ENCODE measurements around the gene NRG3. TPM values are rescaled to one million over a fixed set of nuclear protein-coding genes. Genes with fewer than 3 reads are reported as not detected.

The NRG3 gene
- total RNA-seq, 6 donors from 2014 or later = 0.44 to 2.7 (median 1.5) TPM; not detected in 1

- Histone ChIP-seq H3K4me3 (no peak overlapping the region), H3K4me1 (no peaks in the 10 kb centered on the region), H3K9me3 (no peaks in the 10 kb centered on the region), H3K27me3 (no peaks in the 10 kb centered on the region), H3K36me3 (no peaks in the 10 kb centered on the region), H3K27ac (no peak overlapping the region)
- ATAC-seq (ENCODE audit: low FRiP score in 2 of 2) (no peak), DNase-seq (no peak)
- no peak for TF ChIP-seq POLR2A (IDR thresholded peaks at IDR 0.05)
- no peak for TF ChIP-seq POLR2AphosphoS5 (IDR thresholded peaks at IDR 0.05)
- TF ChIP-seq CTCF (IDR thresholded peaks at IDR 0.05) = no peak
- TF ChIP-seq EP300 (IDR thresholded peaks at IDR 0.05) = no peak
- 74 to 82% methylated on average over 2 of the region's 2 CpGs for WGBS, 2 donors
These were observed 617.7 kb downstream of the NRG3 start for GRCh38 chr10:82492647-82493046.

DNA sequence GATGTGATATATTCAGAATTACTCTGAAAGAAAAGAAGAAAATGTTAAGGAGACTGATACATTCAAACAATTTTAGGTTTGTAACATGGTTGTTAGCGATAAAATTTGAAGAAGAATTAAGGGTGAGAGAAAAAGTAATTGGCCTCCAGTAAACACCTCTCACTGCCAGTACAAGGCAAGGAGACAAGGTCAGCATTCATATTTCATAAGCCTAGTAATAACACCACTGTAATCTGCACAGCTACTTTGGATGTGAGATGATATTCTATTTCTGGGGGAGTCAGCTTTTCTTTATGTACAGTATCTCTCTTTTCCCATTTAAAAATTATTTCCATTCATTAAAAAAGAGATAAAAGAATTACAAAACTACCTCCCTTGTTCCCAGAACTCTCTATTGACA is 621.1 kb downstream of the NRG3 start:
- DNase-seq (no peak), ATAC-seq (ENCODE audit: low FRiP score in 2 of 2) (no peak)
- WGBS, 2 donors = 88 to 96% methylated on average over 1 of the region's 1 CpG

DNA sequence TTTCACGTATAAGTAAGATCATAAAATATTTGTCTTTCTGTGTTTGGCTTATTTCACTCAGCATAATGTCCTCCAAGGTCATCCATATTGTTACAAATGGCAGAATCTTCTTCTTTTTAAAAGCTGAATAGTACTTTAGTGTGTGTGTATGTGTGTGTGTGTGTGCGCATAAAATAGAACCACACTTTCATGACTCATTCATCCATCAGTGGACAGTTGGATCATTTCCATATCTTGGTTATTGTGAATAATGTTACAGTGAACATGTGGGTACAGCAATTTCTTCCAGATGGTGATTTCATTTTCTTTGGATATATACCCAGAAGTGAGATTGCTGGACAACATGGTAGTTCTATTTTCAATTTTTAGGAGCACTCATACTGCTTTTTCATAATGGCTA is 622.4 kb downstream of the NRG3 start:
- WGBS, 2 donors = 84 to 91% methylated on average over 2 of the region's 2 CpGs
- Histone ChIP-seq H3K4me1 (no peaks in the 10 kb centered on the region), H3K27ac (no peak overlapping the region), H3K4me3 (no peak overlapping the region), H3K36me3 (no peaks in the 10 kb centered on the region), H3K9me3 (no peaks in the 10 kb centered on the region), H3K27me3 (no peaks in the 10 kb centered on the region)
- ATAC-seq (ENCODE audit: low FRiP score in 2 of 2) = no peak
- no peak for TF ChIP-seq EP300 (IDR thresholded peaks at IDR 0.05)
- no peak for TF ChIP-seq CTCF (IDR thresholded peaks at IDR 0.05)
- no peak for TF ChIP-seq POLR2A (IDR thresholded peaks at IDR 0.05)
- no peak for TF ChIP-seq POLR2AphosphoS5 (IDR thresholded peaks at IDR 0.05)
- no peak for DNase-seq

More for the DNA sequence above, 621.1 kb downstream of the NRG3 start:
- no peak overlapping the region for H3K27ac ChIP-seq
- no peaks in the 10 kb centered on the region for H3K9me3 ChIP-seq
- TF ChIP-seq CTCF (IDR thresholded peaks at IDR 0.05) (no peak), EP300 (IDR thresholded peaks at IDR 0.05) (no peak), POLR2A (IDR thresholded peaks at IDR 0.05) (no peak)
- H3K4me1 ChIP-seq = no peaks in the 10 kb centered on the region
- H3K27me3 ChIP-seq = no peaks in the 10 kb centered on the region
- H3K36me3 ChIP-seq = no peaks in the 10 kb centered on the region
- no peak overlapping the region for H3K4me3 ChIP-seq

- H3K27ac ChIP-seq = no peak overlapping the region
- H3K4me3 ChIP-seq = no peak overlapping the region
- no peaks in the 10 kb centered on the region for H3K4me1 ChIP-seq
- H3K36me3 ChIP-seq = no peaks in the 10 kb centered on the region
- H3K27me3 ChIP-seq = no peaks in the 10 kb centered on the region
- no peak for ATAC-seq (ENCODE audit: low FRiP score in 2 of 2)
- H3K9me3 ChIP-seq = no peaks in the 10 kb centered on the region
- no peak for DNase-seq
- TF ChIP-seq EP300 (IDR thresholded peaks at IDR 0.05) = no peak
- TF ChIP-seq POLR2AphosphoS5 (IDR thresholded peaks at IDR 0.05) = no peak
- TF ChIP-seq POLR2A (IDR thresholded peaks at IDR 0.05) = no peak
- TF ChIP-seq CTCF (IDR thresholded peaks at IDR 0.05) = no peak
These were observed 624.0 kb downstream of the NRG3 start for GRCh38 chr10:82498976-82499375.

DNA sequence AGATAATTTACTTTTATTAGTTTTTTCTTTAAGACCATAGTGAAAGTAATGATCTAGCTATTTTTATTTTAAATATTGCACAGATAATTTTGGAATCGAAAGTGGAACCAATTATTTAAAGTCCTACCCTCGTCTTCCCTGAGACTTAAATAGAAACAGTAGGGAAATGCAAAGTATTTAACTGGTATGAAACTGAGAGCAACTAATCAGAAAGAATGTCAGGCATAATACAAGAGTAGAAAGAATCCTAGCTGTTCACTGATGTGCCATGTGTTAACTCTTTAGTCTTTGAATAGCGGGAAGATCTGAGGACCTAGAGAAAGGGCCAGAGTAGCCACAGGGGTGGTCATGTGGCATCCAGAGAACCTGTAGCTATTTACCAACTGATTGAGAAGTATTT is 630.0 kb downstream of the NRG3 start:
- no peaks in the 10 kb centered on the region for H3K27me3 ChIP-seq
- ATAC-seq (ENCODE audit: low FRiP score in 2 of 2) (no peak), DNase-seq (no peak)
- H3K27ac ChIP-seq = no peak overlapping the region
- H3K36me3 ChIP-seq = no peaks in the 10 kb centered on the region
- 69 to 70% methylated on average over 3 of the region's 3 CpGs for WGBS, 2 donors
- no peak overlapping the region for H3K4me3 ChIP-seq
- TF ChIP-seq CTCF (IDR thresholded peaks at IDR 0.05) (no peak), POLR2AphosphoS5 (IDR thresholded peaks at IDR 0.05) (no peak), POLR2A (IDR thresholded peaks at IDR 0.05) (no peak), EP300 (IDR thresholded peaks at IDR 0.05) (no peak)
- no peaks in the 10 kb centered on the region for H3K9me3 ChIP-seq
- no peaks in the 10 kb centered on the region for H3K4me1 ChIP-seq

Measured in upper lobe of left lung (tissue), 6 donors.